ENCODE measurements around the gene SPARC.

Gene SPARC

GRCh38 chr5:151612689-151613427, 73.9 kb downstream of the SPARC start:
- Histone ChIP-seq H3K27me3 (ENCODE audit: control insufficient read depth, insufficient read depth, low read length) (no peaks in the 10 kb centered on the region), H3K36me3 (ENCODE audit: control insufficient read depth, insufficient read depth, low read length) (no peaks in the 10 kb centered on the region), H3K9ac (no peak overlapping the region), H3K27ac (no peak overlapping the region), H3K79me2 (no peaks in the 10 kb centered on the region), H3K9me3 (ENCODE audit: control insufficient read depth, low read length) (no peaks in the 10 kb centered on the region), H3K4me1 (no peaks in the 10 kb centered on the region), H3K4me2 (ENCODE audit: low read length) (no peak overlapping the region), H3K4me3 (ENCODE audit: low read depth, low read length) (no peak overlapping the region), H2AFZ (peak overlapping the region; percentile 34)
- no peak for TF ChIP-seq CTCF (IDR thresholded peaks at IDR 0.05)

GRCh38 chr5:151611127-151611775, 75.5 kb downstream of the SPARC start:
- Histone ChIP-seq H2AFZ (no peak overlapping the region), H3K79me2 (no peaks in the 10 kb centered on the region), H3K36me3 (ENCODE audit: control insufficient read depth, insufficient read depth, low read length) (no peaks in the 10 kb centered on the region), H3K27ac (no peak overlapping the region), H3K4me1 (no peaks in the 10 kb centered on the region), H3K4me3 (ENCODE audit: low read depth, low read length) (no peak overlapping the region), H3K9me3 (ENCODE audit: control insufficient read depth, low read length) (no peaks in the 10 kb centered on the region), H3K9ac (no peak overlapping the region), H3K4me2 (ENCODE audit: low read length) (no peak overlapping the region), H3K27me3 (ENCODE audit: control insufficient read depth, insufficient read depth, low read length) (no peaks in the 10 kb centered on the region)
- TF ChIP-seq CTCF (IDR thresholded peaks at IDR 0.05): no peak

All from parathyroid adenoma (tissue), 2 donors.